ENCODE measurements around the gene RPRD1B.

DNA sequence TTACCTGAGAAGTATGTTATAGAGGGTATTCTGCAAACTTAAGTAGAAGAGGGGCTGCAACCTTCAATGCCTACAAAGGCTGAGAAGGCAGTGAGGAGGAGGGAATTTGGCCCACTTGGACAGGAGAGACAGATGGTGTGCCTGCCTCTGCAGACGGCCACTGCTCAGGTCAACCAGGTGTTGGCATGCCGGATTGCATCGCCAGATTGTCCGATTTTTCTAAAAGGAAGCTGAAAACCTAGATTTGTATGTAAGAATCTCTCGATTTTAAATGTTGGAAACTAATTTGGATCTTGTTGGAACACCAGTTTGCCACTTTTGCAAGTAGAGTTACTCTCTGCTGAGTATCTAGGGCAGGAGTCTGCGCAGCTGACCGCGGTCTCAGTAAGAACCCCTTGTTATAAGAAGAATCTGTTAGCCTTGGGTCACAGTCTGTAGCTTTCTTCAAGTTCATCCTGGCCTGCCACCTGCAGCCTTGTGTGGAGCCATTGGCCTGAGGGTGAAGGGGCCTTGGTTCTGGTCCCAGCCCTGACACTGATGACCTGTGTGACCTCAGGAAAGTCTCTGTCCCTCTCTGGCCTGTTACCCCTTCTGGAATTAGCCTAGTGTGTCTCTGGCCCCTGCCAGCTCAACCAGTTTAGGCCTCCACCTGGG is 77.1 kb downstream of the RPRD1B start:
- TF ChIP-seq, protein P1, sequence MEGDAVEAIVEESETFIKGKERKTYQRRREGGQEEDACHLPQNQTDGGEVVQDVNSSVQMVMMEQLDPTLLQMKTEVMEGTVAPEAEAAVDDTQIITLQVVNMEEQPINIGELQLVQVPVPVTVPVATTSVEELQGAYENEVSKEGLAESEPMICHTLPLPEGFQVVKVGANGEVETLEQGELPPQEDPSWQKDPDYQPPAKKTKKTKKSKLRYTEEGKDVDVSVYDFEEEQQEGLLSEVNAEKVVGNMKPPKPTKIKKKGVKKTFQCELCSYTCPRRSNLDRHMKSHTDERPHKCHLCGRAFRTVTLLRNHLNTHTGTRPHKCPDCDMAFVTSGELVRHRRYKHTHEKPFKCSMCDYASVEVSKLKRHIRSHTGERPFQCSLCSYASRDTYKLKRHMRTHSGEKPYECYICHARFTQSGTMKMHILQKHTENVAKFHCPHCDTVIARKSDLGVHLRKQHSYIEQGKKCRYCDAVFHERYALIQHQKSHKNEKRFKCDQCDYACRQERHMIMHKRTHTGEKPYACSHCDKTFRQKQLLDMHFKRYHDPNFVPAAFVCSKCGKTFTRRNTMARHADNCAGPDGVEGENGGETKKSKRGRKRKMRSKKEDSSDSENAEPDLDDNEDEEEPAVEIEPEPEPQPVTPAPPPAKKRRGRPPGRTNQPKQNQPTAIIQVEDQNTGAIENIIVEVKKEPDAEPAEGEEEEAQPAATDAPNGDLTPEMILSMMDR (IDR thresholded peaks at IDR 0.05) = no peak
- TF ChIP-seq POLR2A (IDR thresholded peaks at IDR 0.05) = no peak
